ENCODE results near the gene SACS.

The SACS gene, protein sequence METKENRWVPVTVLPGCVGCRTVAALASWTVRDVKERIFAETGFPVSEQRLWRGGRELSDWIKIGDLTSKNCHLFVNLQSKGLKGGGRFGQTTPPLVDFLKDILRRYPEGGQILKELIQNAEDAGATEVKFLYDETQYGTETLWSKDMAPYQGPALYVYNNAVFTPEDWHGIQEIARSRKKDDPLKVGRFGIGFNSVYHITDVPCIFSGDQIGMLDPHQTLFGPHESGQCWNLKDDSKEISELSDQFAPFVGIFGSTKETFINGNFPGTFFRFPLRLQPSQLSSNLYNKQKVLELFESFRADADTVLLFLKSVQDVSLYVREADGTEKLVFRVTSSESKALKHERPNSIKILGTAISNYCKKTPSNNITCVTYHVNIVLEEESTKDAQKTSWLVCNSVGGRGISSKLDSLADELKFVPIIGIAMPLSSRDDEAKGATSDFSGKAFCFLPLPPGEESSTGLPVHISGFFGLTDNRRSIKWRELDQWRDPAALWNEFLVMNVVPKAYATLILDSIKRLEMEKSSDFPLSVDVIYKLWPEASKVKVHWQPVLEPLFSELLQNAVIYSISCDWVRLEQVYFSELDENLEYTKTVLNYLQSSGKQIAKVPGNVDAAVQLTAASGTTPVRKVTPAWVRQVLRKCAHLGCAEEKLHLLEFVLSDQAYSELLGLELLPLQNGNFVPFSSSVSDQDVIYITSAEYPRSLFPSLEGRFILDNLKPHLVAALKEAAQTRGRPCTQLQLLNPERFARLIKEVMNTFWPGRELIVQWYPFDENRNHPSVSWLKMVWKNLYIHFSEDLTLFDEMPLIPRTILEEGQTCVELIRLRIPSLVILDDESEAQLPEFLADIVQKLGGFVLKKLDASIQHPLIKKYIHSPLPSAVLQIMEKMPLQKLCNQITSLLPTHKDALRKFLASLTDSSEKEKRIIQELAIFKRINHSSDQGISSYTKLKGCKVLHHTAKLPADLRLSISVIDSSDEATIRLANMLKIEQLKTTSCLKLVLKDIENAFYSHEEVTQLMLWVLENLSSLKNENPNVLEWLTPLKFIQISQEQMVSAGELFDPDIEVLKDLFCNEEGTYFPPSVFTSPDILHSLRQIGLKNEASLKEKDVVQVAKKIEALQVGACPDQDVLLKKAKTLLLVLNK (N-terminal part only)

DNA sequence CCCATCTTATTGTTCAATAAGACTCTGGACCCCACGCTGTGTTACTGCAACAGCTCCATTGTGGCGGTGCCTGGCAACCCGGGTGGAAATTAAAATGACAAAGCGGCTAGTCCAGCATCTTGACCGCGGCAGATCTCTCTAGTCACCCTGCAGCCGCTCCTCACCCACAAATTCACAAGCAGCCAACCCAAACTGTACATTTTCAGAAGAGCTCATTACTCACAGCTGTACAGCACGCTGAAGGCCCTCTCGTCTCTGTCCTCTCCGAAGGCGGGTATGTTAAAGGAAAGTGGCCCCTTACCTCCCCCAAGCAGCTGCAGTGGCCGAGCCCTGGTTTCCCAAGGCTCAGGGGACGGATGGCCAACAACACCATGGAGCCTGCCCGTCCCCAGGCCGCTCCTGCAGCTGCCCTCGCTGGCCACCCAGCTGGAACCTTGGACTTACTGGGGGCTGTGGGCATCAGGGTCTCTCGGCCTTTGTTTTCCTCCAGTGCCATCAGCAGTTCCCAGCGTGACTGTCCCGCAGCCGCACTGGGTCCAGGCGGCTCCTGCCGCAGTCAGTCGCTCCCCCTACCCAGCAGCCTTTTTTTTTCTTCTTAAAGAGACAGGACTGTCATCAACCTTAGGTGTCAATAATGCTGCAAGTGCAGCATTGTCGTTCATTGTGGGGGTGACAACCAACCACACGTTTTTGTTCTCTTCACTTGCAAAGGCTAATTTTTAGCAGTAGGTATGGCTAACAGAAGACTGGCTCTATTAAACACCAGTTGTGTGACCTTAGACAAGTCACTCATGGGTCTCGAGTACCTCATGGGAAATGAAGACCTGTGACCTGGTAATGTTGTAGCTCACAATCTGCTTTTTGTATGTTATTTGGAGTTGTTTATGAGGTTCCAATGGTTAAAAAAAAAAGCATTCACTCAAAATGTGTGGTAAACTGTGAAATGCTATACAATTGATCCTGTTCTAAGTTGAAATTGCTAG is at the start of gene SACS:
SACS (minus strand) TSS at position 532 of the 983 bp plus-strand sequence. CDS start 22,463 bp downstream, outside the sequence.
- peak; percentile 75 for DNase-seq

DNA sequence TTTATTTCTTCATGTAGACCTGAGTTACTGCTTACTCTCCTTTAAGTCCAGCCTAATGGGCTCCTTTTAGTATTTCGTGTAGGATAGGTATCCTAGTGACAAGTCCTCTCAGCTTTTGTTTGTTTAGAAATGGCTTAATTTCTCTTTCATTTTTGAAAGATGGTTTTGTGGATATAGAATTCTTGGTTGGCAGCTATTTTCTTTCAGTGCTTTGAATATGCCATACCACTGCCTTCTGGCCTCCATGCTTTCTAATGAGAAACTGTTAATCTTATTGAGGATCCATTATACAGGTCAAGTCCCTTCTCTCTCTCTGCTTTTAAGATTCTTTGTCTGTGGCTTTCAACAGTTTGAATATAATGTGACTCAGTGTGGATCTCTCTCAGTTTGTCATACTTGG is 46.8 kb upstream of the SACS start:
- no peak for DNase-seq

GRCh38 chr13:23477101-23477500 is 43.6 kb upstream of the SACS start:
- no peak for DNase-seq

DNA sequence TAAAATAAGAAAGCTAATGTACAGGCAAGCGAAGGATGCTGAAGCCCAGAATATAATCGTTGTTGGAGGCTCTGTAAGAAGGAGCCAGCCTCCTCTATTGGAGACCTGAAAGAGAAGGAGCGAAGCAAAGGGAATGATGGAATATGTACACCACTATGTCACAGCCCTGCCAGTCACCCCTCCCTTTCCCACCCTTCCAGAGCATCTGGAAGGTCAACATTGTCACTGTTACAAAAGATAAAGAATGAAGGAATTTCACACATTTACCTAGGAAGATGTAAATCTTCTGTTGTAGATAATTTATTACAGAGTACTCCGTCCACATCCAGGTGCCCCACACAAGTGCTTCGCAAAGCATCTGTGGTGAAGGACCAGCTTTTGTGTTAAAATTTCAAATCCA is 39.7 kb upstream of the SACS start:
- DNase-seq = no peak

GRCh38 chr13:23472189-23472588 is 38.7 kb upstream of the SACS start:
- DNase-seq = no peak

- DNase-seq = no peak
Observed at GRCh38 chr13:23470790-23471614, 37.5 kb upstream of the SACS start.

DNA sequence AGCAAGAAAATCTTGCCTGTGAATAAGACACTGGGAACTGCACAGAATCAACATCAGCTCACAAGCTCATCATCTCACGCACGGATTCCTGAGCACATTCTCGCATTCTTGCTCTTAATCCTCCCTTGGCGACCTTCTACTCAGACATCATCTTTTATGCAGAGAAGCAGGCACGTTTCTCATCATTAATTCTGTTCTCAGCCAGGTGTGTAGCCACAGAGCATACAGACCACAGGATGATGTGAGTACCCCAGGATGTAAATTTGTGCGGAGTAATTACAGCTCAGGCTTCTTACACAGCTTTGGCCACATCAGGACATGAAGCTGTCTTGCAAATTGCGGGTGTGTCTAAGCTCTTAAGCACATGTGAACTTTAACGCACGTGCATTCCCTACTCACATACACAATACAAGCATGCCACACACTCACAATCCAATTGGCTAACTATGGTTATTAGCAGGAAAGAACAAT is 36.5 kb upstream of the SACS start:
- DNase-seq = no peak

DNA sequence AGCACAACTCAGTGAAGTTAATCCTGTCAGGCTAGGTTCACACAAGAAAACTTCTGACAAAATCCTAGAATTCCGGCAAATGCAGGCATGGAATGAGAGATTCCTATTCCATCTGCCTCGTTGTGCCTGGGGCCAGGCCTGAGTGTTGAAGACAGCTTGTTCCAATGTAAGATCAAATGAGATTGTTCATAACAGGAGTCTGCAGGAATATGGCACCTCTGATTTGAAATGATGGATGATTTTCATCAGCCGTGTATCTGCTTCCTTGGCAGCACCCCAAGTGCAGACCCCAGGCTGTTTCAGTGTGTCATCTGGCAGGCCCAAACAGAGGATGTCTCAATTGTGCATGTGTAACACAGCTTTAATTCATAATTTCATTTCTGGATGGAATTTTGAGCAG is 35.3 kb upstream of the SACS start:
- DNase-seq = no peak

- DNase-seq = no peak
Observed at GRCh38 chr13:23467932-23468278, 34.4 kb upstream of the SACS start.

DNA sequence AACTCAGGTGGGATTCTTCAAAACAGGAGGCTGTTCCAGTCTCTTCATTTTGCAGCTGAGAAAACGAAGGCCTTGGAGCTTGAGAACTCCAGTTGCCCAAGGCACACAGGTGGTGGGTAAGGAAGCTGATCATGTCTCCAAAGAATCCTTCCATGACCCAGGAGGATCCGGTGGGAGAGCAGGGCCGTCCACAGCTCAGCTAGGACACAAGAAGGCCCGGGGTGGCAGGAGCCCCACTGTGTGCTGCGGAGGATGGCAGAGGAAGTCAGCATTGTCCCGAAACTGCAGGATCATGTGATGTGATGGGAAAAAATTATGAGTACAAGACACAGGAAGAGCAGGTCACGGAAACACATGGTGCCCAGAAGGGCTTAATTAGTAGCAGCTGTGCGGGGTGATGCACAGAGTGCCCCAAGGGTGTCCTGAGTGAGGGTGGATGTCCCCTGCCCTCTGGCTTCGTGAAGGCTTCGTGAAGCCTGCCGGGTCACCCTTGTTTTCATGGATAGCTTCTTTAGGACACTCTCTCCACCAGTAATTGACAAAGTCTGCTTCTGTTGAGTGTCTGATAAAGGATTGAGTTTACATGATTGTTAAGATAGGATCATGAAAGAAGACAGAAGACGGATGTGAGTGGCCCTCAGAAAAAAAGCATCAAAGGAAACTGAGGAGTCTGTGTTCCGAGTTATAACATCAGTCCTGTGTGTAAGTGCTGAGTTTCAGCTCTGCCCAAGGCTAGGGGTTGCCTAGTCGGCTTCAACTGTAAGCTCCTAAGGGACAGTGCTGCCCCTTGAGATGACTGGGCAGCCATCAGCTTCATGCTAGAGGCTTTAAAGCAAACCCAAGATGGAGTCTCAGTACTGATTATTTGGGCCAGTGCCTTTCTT is 33.8 kb upstream of the SACS start:
- DNase-seq = no peak

DNA sequence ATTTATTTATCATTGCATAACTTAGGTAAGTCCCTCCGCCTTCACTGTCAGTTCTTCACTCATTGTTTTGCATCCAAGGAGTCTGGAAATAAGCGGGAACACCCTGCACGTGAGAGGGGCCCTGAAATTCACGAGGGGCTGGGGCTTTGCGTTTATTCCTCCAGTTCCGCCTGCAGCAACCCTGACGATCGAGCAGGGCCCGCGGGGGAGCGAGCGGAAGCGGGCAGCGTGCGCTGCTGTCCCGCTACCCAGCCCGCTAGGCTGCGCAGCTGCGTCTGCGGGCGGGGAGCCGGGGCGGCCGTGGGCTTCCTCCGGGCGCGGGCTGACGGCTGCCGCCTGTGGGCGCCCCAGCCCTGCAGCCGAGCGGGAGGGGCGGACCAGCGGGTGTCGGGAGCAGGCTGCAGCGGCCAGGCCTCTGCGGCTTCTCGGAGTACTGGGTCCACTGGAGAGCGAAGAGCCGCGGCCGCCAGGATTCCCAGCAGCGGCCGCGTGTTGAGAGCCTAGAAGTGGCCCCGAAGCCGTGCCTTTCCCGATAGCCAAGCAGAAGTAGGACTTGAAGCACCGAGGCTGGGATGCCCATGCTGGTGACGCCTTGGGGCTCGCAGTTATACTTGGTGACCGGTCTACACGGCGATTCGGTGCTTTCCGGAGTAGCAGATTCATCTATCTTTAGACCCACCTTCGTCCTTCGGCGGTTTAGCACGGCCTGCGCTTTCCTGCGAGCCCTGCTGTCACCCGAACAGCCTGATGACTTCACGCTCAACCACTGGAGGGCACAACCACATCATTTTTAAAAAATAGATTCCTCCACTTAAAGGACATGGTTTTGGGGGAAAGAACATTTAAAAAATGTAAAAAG is 32.9 kb upstream of the SACS start:
- DNase-seq = peak; percentile 82

DNA sequence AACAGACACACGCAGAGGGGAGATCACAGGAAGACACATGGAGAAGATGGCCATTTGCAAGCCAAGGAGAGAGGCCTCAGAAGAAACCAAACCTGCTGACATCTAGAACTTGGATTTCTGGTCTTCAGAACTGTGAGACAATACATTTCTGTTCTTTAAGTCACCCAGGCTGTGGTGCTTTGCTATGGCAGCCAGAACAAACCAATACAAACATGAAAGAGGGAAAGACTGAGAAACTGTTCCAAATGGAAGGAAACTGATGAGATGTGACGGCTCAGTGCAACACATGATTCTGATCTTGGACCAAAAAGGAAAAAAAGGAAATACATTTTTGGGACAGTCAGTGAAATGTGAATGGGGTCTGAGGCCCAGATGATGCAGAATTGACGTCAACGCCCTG is 30.2 kb upstream of the SACS start:
- no peak for DNase-seq

DNA sequence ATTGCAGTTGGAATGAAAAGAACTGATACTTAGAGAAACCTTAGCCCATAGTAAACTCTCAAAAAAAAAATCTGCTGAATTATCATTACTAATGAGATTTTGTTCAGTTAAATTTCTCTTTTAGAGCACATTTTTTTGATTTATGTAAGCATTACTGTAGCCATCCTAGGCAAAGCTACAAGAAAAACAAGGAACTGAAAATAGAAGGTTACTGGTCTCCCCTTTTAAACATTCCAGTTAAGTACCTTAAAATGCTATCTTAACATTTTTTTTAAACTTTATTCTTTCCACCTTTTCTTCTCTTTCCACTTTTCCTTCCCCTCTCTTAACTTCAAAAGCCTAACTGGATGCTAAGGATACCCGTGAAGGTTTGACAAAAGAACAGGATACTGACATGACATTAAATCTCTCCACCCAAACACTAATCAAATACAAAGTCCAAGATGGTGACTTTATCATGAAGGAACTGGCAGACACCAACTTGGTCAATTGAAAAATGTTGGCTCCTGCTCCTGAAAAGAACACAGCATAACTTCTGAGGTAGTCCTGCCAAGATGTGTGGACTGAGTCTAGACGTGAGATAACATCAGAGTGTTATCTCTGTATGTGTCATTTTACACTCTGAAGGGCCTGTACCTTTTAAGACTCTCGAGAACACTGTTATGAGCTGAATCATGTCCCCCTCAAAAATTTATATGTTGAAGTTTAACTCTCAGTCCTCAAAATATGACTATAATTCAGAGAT is 29.5 kb upstream of the SACS start:
- DNase-seq = no peak

- no peak for DNase-seq
Observed at GRCh38 chr13:23461544-23461943, 28.0 kb upstream of the SACS start.

DNA sequence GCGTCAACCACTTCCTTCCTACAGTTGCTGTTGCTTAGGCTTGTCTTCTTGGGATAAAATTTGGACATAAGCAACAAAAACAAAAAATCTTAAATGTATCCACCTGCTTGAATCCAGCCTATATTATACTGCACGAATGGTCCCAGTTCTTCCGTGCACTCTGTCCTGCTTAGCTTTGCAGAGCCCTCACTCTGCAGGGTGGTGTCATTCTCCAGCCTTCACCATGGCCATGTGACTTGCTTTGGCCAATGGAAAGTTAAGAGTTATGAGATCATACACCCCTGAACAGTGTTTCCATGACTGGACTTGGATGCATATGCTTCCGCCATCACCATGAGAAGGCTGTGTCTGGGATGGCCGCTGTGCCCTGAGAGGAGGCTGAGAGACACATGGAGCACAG is 27.4 kb upstream of the SACS start:
- no peak for DNase-seq

GRCh38 chr13:23460309-23460708 is 26.8 kb upstream of the SACS start:
- no peak for DNase-seq

GRCh38 chr13:23458989-23459388 is 25.5 kb upstream of the SACS start:
- no peak for DNase-seq

- no peak for DNase-seq
Observed at GRCh38 chr13:23456437-23457210, 23.1 kb upstream of the SACS start.

All from femur (tissue), 1 donor.